ENCODE measurements around the gene NEK3.

GRCh38 chr13:52130641-52131040 lies 28.8 kb downstream of the NEK3 start:
- TF ChIP-seq CTCF (IDR thresholded peaks at IDR 0.05): no peak
- no peak for TF ChIP-seq REST (IDR thresholded peaks at IDR 0.05; ENCODE audit: insufficient read depth in 1 of 2, low read depth in 2 of 2, low read length in 1 of 2)
